Endometrium (tissue), 2 donors: ENCODE results near the gene ARHGEF16.

Source experiments
- FAIRE-seq: peaks from 2 replicates; lab custom pipeline; 2012; peaks lifted over from hg19 to GRCh38; lab: Jason Lieb, UNC
- donor health status: control.
- donor health status: control.

ARHGEF16 gene

GRCh38 chr1:3439346-3440299 is 14.8 kb upstream of the ARHGEF16 start:
- FAIRE-seq, result no peak

- FAIRE-seq, result no peak
Observed at GRCh38 chr1:3440300-3440681, 14.2 kb upstream of the ARHGEF16 start.

- FAIRE-seq, result no peak
Observed at GRCh38 chr1:3440711-3441409, 13.6 kb upstream of the ARHGEF16 start.

- FAIRE-seq, result no peak
Observed at GRCh38 chr1:3441410-3441847, 13.0 kb upstream of the ARHGEF16 start.

GRCh38 chr1:3441880-3442279 is 12.6 kb upstream of the ARHGEF16 start:
- no peak for FAIRE-seq

GRCh38 chr1:3442331-3442730 is 12.1 kb upstream of the ARHGEF16 start:
- FAIRE-seq, result no peak

- no peak for FAIRE-seq
Observed at GRCh38 chr1:3442901-3443300, 11.6 kb upstream of the ARHGEF16 start.

GRCh38 chr1:3443807-3444206 is 10.7 kb upstream of the ARHGEF16 start:
- no peak for FAIRE-seq

- no peak for FAIRE-seq
Observed at GRCh38 chr1:3444298-3444697, 10.2 kb upstream of the ARHGEF16 start.

- no peak for FAIRE-seq
Observed at GRCh38 chr1:3444736-3445135, 9.7 kb upstream of the ARHGEF16 start.

GRCh38 chr1:3450202-3450863 is 4.1 kb upstream of the ARHGEF16 start:
- no peak for FAIRE-seq

GRCh38 chr1:3450983-3451382 is 3.5 kb upstream of the ARHGEF16 start:
- FAIRE-seq, result no peak

GRCh38 chr1:3451994-3452865 is 2.2 kb upstream of the ARHGEF16 start:
- FAIRE-seq, result no peak

GRCh38 chr1:3452866-3453175 is 1.6 kb upstream of the ARHGEF16 start:
- FAIRE-seq, result no peak

GRCh38 chr1:3453203-3453761 is 1.2 kb upstream of the ARHGEF16 start:
- FAIRE-seq, result no peak

- no peak for FAIRE-seq
Observed at GRCh38 chr1:3454811-3455618, 550 bp downstream of the ARHGEF16 start.

GRCh38 chr1:3455670-3456448 is 1.4 kb downstream of the ARHGEF16 start:
- FAIRE-seq, result no peak

- no peak for FAIRE-seq
Observed at GRCh38 chr1:3456449-3456963, 2.0 kb downstream of the ARHGEF16 start.
